Activated CD4-positive, alpha-beta memory T cell treated with anti-CD3 and anti-CD28 coated beads for 36 hours (primary cell): Measurements from ENCODE around the gene SH3PXD2A. TPM values are rescaled to one million over a fixed set of nuclear protein-coding genes. Genes with fewer than 3 reads are reported as not detected.
"Not testable (repeated sequence)": the region's sequence is repeated elsewhere in the genome, so short reads cannot be mapped to it uniquely, and the experiment has no call there.

Source experiments
- CTCF ChIA-PET: fragments of 350-600 bp; sonication (Branson Sonifier 250); formaldehyde crosslinking; loops from one replicate; lab custom pipeline; 2021; ENCODE audit warnings: antibody characterized with exemption, inconsistent platforms; lab: Charles Lee
- POLR2A ChIA-PET: fragments of 350-600 bp; sonication (Branson Sonifier 250); formaldehyde crosslinking; loops from one replicate; lab custom pipeline; 2021; ENCODE audit warnings: antibody characterized with exemption; lab: Charles Lee
- DNase-seq: peaks from one replicate; pipeline ENCODE4 v3.0.0-alpha.2; 2020
- H3K27ac Mint-ChIP-seq: one replicate; pipeline ENCODE4 v1.8.0; 2021; ENCODE audit warnings: mixed read lengths
- H3K27me3 Mint-ChIP-seq: one replicate; pipeline ENCODE4 v1.8.0; 2021; ENCODE audit warnings: mixed read lengths
- H3K36me3 Mint-ChIP-seq: one replicate; pipeline ENCODE4 v1.8.0; 2021; ENCODE audit warnings: mixed read lengths
- H3K4me1 Mint-ChIP-seq: one replicate; pipeline ENCODE4 v1.8.0; 2021; ENCODE audit warnings: low read depth, mixed read lengths
- H3K4me3 Mint-ChIP-seq: one replicate; pipeline ENCODE4 v1.8.0; 2021; ENCODE audit warnings: mild to moderate bottlenecking, mixed read lengths
- H3K9me3 Mint-ChIP-seq: one replicate; pipeline ENCODE4 v1.8.0; 2021; ENCODE audit warnings: mixed read lengths
- intact Hi-C: fragments of 100-400 bp; cut with micrococcal nuclease; formaldehyde crosslinking; loops from one replicate; pipeline ENCODE4 v1.15.1; 2023
- total RNA-seq, 2 experiments: library from RNA; stranded (reverse); gene quantifications; one replicate each; pipeline ENCODE4 v1.2.3, GENCODE V29; 2021

The SH3PXD2A gene
- total RNA-seq, 2 experiments from 2014 or later: 10.0 to 10.3 TPM

GRCh38 chr10:103847346-103847745 lies 8.0 kb downstream of the SH3PXD2A start:
- DNase-seq: no peak
- H3K27ac Mint-ChIP-seq: no peak overlapping the region
- ChIA-PET CTCF (interaction anchor here (0.7 to 4.0 kb wide), 7 partner anchors 10 to 161 kb away, joined by 3 to 35 read pairs (median 5); no protein-coding TSS in a partner anchor), POLR2A (interaction anchor here (1.2 kb wide), 1 partner anchor 162 kb away, joined by 5 read pairs; no protein-coding TSS in a partner anchor)
- H3K27me3 Mint-ChIP-seq: no peaks in the 10 kb centered on the region
- intact Hi-C loops: no loop called here
- peaks cover 22% of the 10 kb centered on the region for H3K4me1 Mint-ChIP-seq
- H3K9me3 Mint-ChIP-seq: no peaks in the 10 kb centered on the region
- H3K36me3 Mint-ChIP-seq: no peaks in the 10 kb centered on the region
- no peak overlapping the region for H3K4me3 Mint-ChIP-seq

GRCh38 chr10:103845972-103846371 lies 9.4 kb downstream of the SH3PXD2A start:
- H3K36me3 Mint-ChIP-seq: no peaks in the 10 kb centered on the region
- CTCF ChIA-PET: interaction anchor here (1.0 to 4.0 kb wide), 3 partner anchors 8 to 159 kb away, joined by 3 to 35 read pairs (median 5); no protein-coding TSS in a partner anchor
- H3K4me3 Mint-ChIP-seq: no peak overlapping the region
- peak overlapping the region; percentile 31 for H3K27ac Mint-ChIP-seq
- POLR2A ChIA-PET: no interaction called here
- DNase-seq: peak; percentile 65
- no peaks in the 10 kb centered on the region for H3K9me3 Mint-ChIP-seq
- intact Hi-C loops: no loop called here
- no peaks in the 10 kb centered on the region for H3K27me3 Mint-ChIP-seq
- peaks cover 22% of the 10 kb centered on the region for H3K4me1 Mint-ChIP-seq

- H3K36me3 Mint-ChIP-seq, H3K27ac Mint-ChIP-seq, intact Hi-C loops, H3K9me3 Mint-ChIP-seq, DNase-seq, H3K4me3 Mint-ChIP-seq, POLR2A ChIA-PET, H3K27me3 Mint-ChIP-seq: not testable (repeated sequence)
- CTCF ChIA-PET: interaction anchor here (1.0 to 4.0 kb wide), 2 partner anchors 9 to 133 kb away, joined by 3 to 35 read pairs; no protein-coding TSS in a partner anchor
- H3K4me1 Mint-ChIP-seq: peaks cover 22% of the 10 kb centered on the region
Observed at GRCh38 chr10:103845346-103845745, 10.0 kb downstream of the SH3PXD2A start.

GRCh38 chr10:103843854-103844570 lies 11.4 kb downstream of the SH3PXD2A start:
- POLR2A ChIA-PET: no interaction called here
- CTCF ChIA-PET: interaction anchor here (2.2 kb wide), 1 partner anchor 11 kb away, joined by 17 read pairs; the partner anchor contains the start of gene SH3PXD2A
- intact Hi-C loops: no loop called here
- no peak overlapping the region for H3K27ac Mint-ChIP-seq
- DNase-seq: no peak
- no peaks in the 10 kb centered on the region for H3K9me3 Mint-ChIP-seq
- no peaks in the 10 kb centered on the region for H3K36me3 Mint-ChIP-seq
- H3K4me3 Mint-ChIP-seq: no peak overlapping the region
- H3K4me1 Mint-ChIP-seq: peaks cover 22% of the 10 kb centered on the region
- no peaks in the 10 kb centered on the region for H3K27me3 Mint-ChIP-seq

- H3K4me1 Mint-ChIP-seq: peaks cover 19% of the 10 kb centered on the region
- CTCF ChIA-PET: interaction anchor here (0.9 to 2.2 kb wide), 3 partner anchors 12 to 146 kb away, joined by 3 to 17 read pairs (median 3); partner anchors contain the start of gene SH3PXD2A
- POLR2A ChIA-PET: no interaction called here
- no peaks in the 10 kb centered on the region for H3K36me3 Mint-ChIP-seq
- no peaks in the 10 kb centered on the region for H3K9me3 Mint-ChIP-seq
- no peak for DNase-seq
- H3K4me3 Mint-ChIP-seq: no peak overlapping the region
- intact Hi-C loops: no loop called here
- H3K27me3 Mint-ChIP-seq: no peaks in the 10 kb centered on the region
- H3K27ac Mint-ChIP-seq: no peak overlapping the region
Observed at GRCh38 chr10:103843045-103843444, 12.3 kb downstream of the SH3PXD2A start.

GRCh38 chr10:103842605-103843004 lies 12.8 kb downstream of the SH3PXD2A start:
- peaks cover 19% of the 10 kb centered on the region for H3K4me1 Mint-ChIP-seq
- DNase-seq: no peak
- H3K27ac Mint-ChIP-seq: no peak overlapping the region
- intact Hi-C loops: no loop called here
- ChIA-PET CTCF (interaction anchor here (0.9 to 2.2 kb wide), 3 partner anchors 12 to 146 kb away, joined by 3 to 17 read pairs (median 3); partner anchors contain the start of gene SH3PXD2A), POLR2A (no interaction called here)
- H3K36me3 Mint-ChIP-seq: no peaks in the 10 kb centered on the region
- H3K9me3 Mint-ChIP-seq: no peaks in the 10 kb centered on the region
- no peak overlapping the region for H3K4me3 Mint-ChIP-seq
- H3K27me3 Mint-ChIP-seq: no peaks in the 10 kb centered on the region

GRCh38 chr10:103841519-103841918 lies 13.9 kb downstream of the SH3PXD2A start:
- Mint-ChIP-seq H3K36me3 (no peaks in the 10 kb centered on the region), H3K27me3 (no peaks in the 10 kb centered on the region), H3K9me3 (no peaks in the 10 kb centered on the region), H3K27ac (no peak overlapping the region), H3K4me3 (no peak overlapping the region), H3K4me1 (peaks cover 15% of the 10 kb centered on the region)
- DNase-seq: no peak
- ChIA-PET POLR2A (no interaction called here), CTCF (no interaction called here)
- intact Hi-C loops: no loop called here

- Mint-ChIP-seq H3K4me1 (peaks cover 7% of the 10 kb centered on the region), H3K9me3 (no peaks in the 10 kb centered on the region), H3K4me3 (no peak overlapping the region), H3K27ac (no peak overlapping the region), H3K36me3 (no peaks in the 10 kb centered on the region), H3K27me3 (no peaks in the 10 kb centered on the region)
- intact Hi-C loops: no loop called here
- ChIA-PET POLR2A (no interaction called here), CTCF (no interaction called here)
- no peak for DNase-seq
Observed at GRCh38 chr10:103840740-103841070, 14.7 kb downstream of the SH3PXD2A start.

GRCh38 chr10:103839872-103840739 lies 15.3 kb downstream of the SH3PXD2A start:
- no peaks in the 10 kb centered on the region for H3K36me3 Mint-ChIP-seq
- peaks cover 2% of the 10 kb centered on the region for H3K4me1 Mint-ChIP-seq
- no peaks in the 10 kb centered on the region for H3K9me3 Mint-ChIP-seq
- no peak overlapping the region for H3K27ac Mint-ChIP-seq
- DNase-seq: no peak
- ChIA-PET POLR2A (no interaction called here), CTCF (no interaction called here)
- no peaks in the 10 kb centered on the region for H3K27me3 Mint-ChIP-seq
- H3K4me3 Mint-ChIP-seq: no peak overlapping the region
- intact Hi-C loops: no loop called here

GRCh38 chr10:103839519-103839871 lies 15.9 kb downstream of the SH3PXD2A start:
- CTCF ChIA-PET: no interaction called here
- intact Hi-C loops: no loop called here

GRCh38 chr10:103838862-103839518 lies 16.4 kb downstream of the SH3PXD2A start:
- H3K9me3 Mint-ChIP-seq: no peaks in the 10 kb centered on the region
- ChIA-PET POLR2A (no interaction called here), CTCF (no interaction called here)

More at GRCh38 chr10:103839519-103839871, 15.9 kb downstream of the SH3PXD2A start:
- DNase-seq: no peak
- Mint-ChIP-seq H3K4me3 (no peak overlapping the region), H3K9me3 (no peaks in the 10 kb centered on the region), H3K27me3 (no peaks in the 10 kb centered on the region), H3K4me1 (no peaks in the 10 kb centered on the region), H3K27ac (no peak overlapping the region), H3K36me3 (no peaks in the 10 kb centered on the region)
- POLR2A ChIA-PET: no interaction called here

GRCh38 chr10:103838070-103838395 lies 17.3 kb downstream of the SH3PXD2A start:
- no peak overlapping the region for H3K4me3 Mint-ChIP-seq
- H3K27me3 Mint-ChIP-seq: no peaks in the 10 kb centered on the region
- H3K9me3 Mint-ChIP-seq: peaks cover 2% of the 10 kb centered on the region
- intact Hi-C loops: no loop called here
- POLR2A ChIA-PET: no interaction called here
- CTCF ChIA-PET: no interaction called here
- H3K27ac Mint-ChIP-seq: no peak overlapping the region
- DNase-seq: no peak
- H3K4me1 Mint-ChIP-seq: no peaks in the 10 kb centered on the region
- H3K36me3 Mint-ChIP-seq: no peaks in the 10 kb centered on the region

More at GRCh38 chr10:103838862-103839518, 16.4 kb downstream of the SH3PXD2A start:
- Mint-ChIP-seq H3K36me3 (no peaks in the 10 kb centered on the region), H3K4me3 (no peak overlapping the region), H3K4me1 (no peaks in the 10 kb centered on the region), H3K27ac (no peak overlapping the region), H3K27me3 (no peaks in the 10 kb centered on the region)
- intact Hi-C loops: no loop called here
- DNase-seq: no peak
